ENCODE results near the gene SLC25A39. TPM values are rescaled to one million over a fixed set of nuclear protein-coding genes. Genes with fewer than 3 reads are reported as not detected.

Gene SLC25A39
- total and polyA plus RNA-seq, 2 donors (not counting 3 experiments of a cell fraction or from before 2014, with no cell fraction given) = 88.5 to 151 TPM

GRCh38 chr17:44356241-44356640 lies 31.6 kb upstream of the SLC25A39 start:
- ChIA-PET POLR2A (no interaction called here), CTCF (interaction anchor here (0.8 kb wide), 1 partner anchor 167 kb away, joined by 3 read pairs; no protein-coding TSS in a partner anchor)
- H3K4me1 ChIP-seq (ENCODE audit: control insufficient read depth, extremely low read depth, insufficient read depth, low read length) = no peaks in the 10 kb centered on the region
- H3K9me1 ChIP-seq (replicated peaks; ENCODE audit: control insufficient read depth, extremely low read depth, insufficient read depth, low read length) = no peaks in the 10 kb centered on the region
- dilution Hi-C loops (cut with MboI; ENCODE audit: extremely low pct_ligation_motif_present, low sequenced_read_pairs) = no loop called here
- peaks cover 0 to 19% of the 10 kb centered on the region in 2 experiments for H3K36me3 ChIP-seq (ENCODE audit: control insufficient read depth in 2 of 2, extremely low read depth in 1 of 2, insufficient read depth in 2 of 2, low read length in 2 of 2)
- H4K20me1 ChIP-seq (replicated peaks; ENCODE audit: control insufficient read depth, extremely low read depth, insufficient read depth, low read length) = no peaks in the 10 kb centered on the region
- DNase-seq (ENCODE audit: low read depth, low spot score) = no peak
- H3K9me3 ChIP-seq (replicated peaks; ENCODE audit: control insufficient read depth, insufficient read depth, low read length) = no peaks in the 10 kb centered on the region
- BruUV-seq (replicated peaks) = no TSS peak
- no peak overlapping the region for H2AFZ ChIP-seq (ENCODE audit: low read depth, low read length)
- H3K27me3 ChIP-seq (ENCODE audit: control insufficient read depth in 2 of 2, insufficient read depth in 2 of 2, low read length in 2 of 2) = no peaks in the 10 kb centered on the region
- no peak overlapping the region for H3K4me2 ChIP-seq (ENCODE audit: insufficient read depth, low read length)
- no peak for FAIRE-seq
- H3K27ac ChIP-seq (ENCODE audit: insufficient read depth, low read depth, low read length) = no peak overlapping the region
- no peak overlapping the region for H3K4me3 ChIP-seq (replicated peaks in 1 of 3; ENCODE audit: insufficient read depth in 1 of 3, low read depth in 1 of 3, low read length in 3 of 3)
- intact Hi-C loops (cut with micrococcal nuclease) = no loop called here
- no peak overlapping the region for H3K9ac ChIP-seq (replicated peaks; ENCODE audit: extremely low read depth, insufficient read depth, low read length)
- TF ChIP-seq FOS (IDR thresholded peaks at IDR 0.05; ENCODE audit: borderline replicate concordance, insufficient read depth, low read length) = no peak
- no peak for TF ChIP-seq JUN (IDR thresholded peaks at IDR 0.05; ENCODE audit: borderline replicate concordance, insufficient read depth, insufficient read length, low read depth)
- no peak for TF ChIP-seq POLR2A (IDR thresholded peaks at IDR 0.05; ENCODE audit: low read depth, low read length)
- TF ChIP-seq, protein P1, sequence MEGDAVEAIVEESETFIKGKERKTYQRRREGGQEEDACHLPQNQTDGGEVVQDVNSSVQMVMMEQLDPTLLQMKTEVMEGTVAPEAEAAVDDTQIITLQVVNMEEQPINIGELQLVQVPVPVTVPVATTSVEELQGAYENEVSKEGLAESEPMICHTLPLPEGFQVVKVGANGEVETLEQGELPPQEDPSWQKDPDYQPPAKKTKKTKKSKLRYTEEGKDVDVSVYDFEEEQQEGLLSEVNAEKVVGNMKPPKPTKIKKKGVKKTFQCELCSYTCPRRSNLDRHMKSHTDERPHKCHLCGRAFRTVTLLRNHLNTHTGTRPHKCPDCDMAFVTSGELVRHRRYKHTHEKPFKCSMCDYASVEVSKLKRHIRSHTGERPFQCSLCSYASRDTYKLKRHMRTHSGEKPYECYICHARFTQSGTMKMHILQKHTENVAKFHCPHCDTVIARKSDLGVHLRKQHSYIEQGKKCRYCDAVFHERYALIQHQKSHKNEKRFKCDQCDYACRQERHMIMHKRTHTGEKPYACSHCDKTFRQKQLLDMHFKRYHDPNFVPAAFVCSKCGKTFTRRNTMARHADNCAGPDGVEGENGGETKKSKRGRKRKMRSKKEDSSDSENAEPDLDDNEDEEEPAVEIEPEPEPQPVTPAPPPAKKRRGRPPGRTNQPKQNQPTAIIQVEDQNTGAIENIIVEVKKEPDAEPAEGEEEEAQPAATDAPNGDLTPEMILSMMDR (IDR thresholded peaks at IDR 0.05; ENCODE audit: extremely low read depth in 1 of 2, insufficient read depth in 1 of 2, low read depth in 1 of 2, low read length in 2 of 2) = no peak
- TF ChIP-seq POLR2AphosphoS5 (IDR thresholded peaks at IDR 0.05; ENCODE audit: insufficient read depth, low read depth, low read length) = no peak
- no peak for TF ChIP-seq EZH2 (IDR thresholded peaks at IDR 0.05; ENCODE audit: borderline replicate concordance, low read depth, low read length, severe bottlenecking)
- no peak for TF ChIP-seq MYC (IDR thresholded peaks at IDR 0.05; ENCODE audit: low read depth, low read length)
- TF ChIP-seq GATA2 (IDR thresholded peaks at IDR 0.05; ENCODE audit: insufficient read depth, insufficient read length, low read depth, low read length) = no peak
- TF ChIP-seq, protein P2, sequence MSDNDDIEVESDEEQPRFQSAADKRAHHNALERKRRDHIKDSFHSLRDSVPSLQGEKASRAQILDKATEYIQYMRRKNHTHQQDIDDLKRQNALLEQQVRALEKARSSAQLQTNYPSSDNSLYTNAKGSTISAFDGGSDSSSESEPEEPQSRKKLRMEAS (IDR thresholded peaks at IDR 0.05; ENCODE audit: insufficient read depth, insufficient read length) = no peak
- no peaks in the 10 kb centered on the region for H3K79me2 ChIP-seq (ENCODE audit: control insufficient read depth, insufficient read depth, low read length)
